HepG2 (cell line): Measurements from ENCODE around the gene GCC1. TPM values are rescaled to one million over a fixed set of nuclear protein-coding genes. Genes with fewer than 3 reads are reported as not detected.

Experiments
- AGO2 ChIP-seq: fragments of 200-400 bp; formaldehyde crosslinking; optimal IDR thresholded peaks from 2 replicates; pipeline ENCODE3; 2017; ENCODE audit warnings: mild to moderate bottlenecking, low read depth, low read length, moderate library complexity
- HMGA1 ChIP-seq: sonication (generic); formaldehyde crosslinking; conservative IDR thresholded peaks from 2 replicates; pipeline ENCODE4 v1.4.0; 2020; ENCODE audit warnings: missing genetic modification reagents
- KMT2A ChIP-seq: sonication (generic); formaldehyde crosslinking; IDR thresholded peaks from 2 replicates; pipeline ENCODE4 v1.4.0; 2020; ENCODE audit warnings: missing genetic modification reagents
- MED1 ChIP-seq: sonication (generic); formaldehyde crosslinking; IDR thresholded peaks from 2 replicates; pipeline ENCODE4 v1.4.0; 2020; ENCODE audit warnings: missing genetic modification reagents
- POGZ ChIP-seq: sonication (generic); formaldehyde crosslinking; IDR thresholded peaks from 2 replicates; pipeline ENCODE4 v1.4.0; 2020; ENCODE audit warnings: mild to moderate bottlenecking, missing genetic modification reagents
- PTBP1 ChIP-seq: fragments of 200-400 bp; formaldehyde crosslinking; IDR thresholded peaks from 2 replicates; pipeline ENCODE4 v1.6.1; 2018; ENCODE audit warnings: low read length, low read depth; ENCODE audit not compliant: poor library complexity, severe bottlenecking
- STAT5B ChIP-seq: sonication (generic); formaldehyde crosslinking; IDR thresholded peaks from 2 replicates; pipeline ENCODE4 v1.4.0; 2020; ENCODE audit warnings: missing genetic modification reagents
- XRCC5 ChIP-seq: fragments of 200-400 bp; formaldehyde crosslinking; optimal IDR thresholded peaks from 2 replicates; pipeline ENCODE3; 2017; ENCODE audit warnings: mild to moderate bottlenecking, low read length
- ZNF331 ChIP-seq: sonication (generic); formaldehyde crosslinking; IDR thresholded peaks from 2 replicates; pipeline ENCODE4 v1.4.0; 2020; ENCODE audit warnings: missing genetic modification reagents
- ZNF562 ChIP-seq: sonication (generic); formaldehyde crosslinking; IDR thresholded peaks from 2 replicates; pipeline ENCODE4 v1.8.0; 2022; ENCODE audit warnings: missing genetic modification reagents, borderline replicate concordance
- ZNF746 ChIP-seq: sonication (generic); formaldehyde crosslinking; IDR thresholded peaks from 2 replicates; pipeline ENCODE4 v1.8.0; 2022; ENCODE audit warnings: mild to moderate bottlenecking, missing genetic modification reagents
- polyA plus RNA-seq, 8 experiments: library from polyadenylated mRNA; depleted of rRNA in 3 of 8; stranded (reverse) in 7 of 8; unstranded in 1 of 8; fragments of >200 nt; fragmentation: Illumina TruSeq in 4 of 8; extraction: Trizol in 4 of 8; gene quantifications; 2 replicates each; pipeline versions ENCODE4 v1.2.1 to v1.2.3, GENCODE V29; 2011 to 2016; ENCODE audit warnings: low read depth in 4 of 8, missing spikeins in 1 of 8, mixed read lengths in 1 of 8; ENCODE audit not compliant: insufficient read depth in 1 of 8
- total RNA-seq, 5 experiments: library from RNA; depleted of rRNA; stranded (reverse); fragments of >200 nt; fragmentation: Illumina TruSeq; extraction: Trizol; gene quantifications; 2 replicates each; pipeline ENCODE4 v1.2.3, GENCODE V29; 2016; ENCODE audit warnings: low read depth in 1 of 5
- TF ChIP-seq, protein P1 (sequence below): IDR thresholded peaks from 2 replicates; pipeline ENCODE4 v1.6.1; 2016; ENCODE audit warnings: missing compliant biosample characterization, missing genetic modification reagents, borderline replicate concordance
- TF ChIP-seq, protein P2 (sequence below): sonication (generic); formaldehyde crosslinking; IDR thresholded peaks from 2 replicates; pipeline ENCODE4 v1.4.0; 2020; ENCODE audit warnings: missing genetic modification reagents
- TF ChIP-seq, protein P3 (sequence below): sonication (generic); formaldehyde crosslinking; IDR thresholded peaks from 2 replicates; pipeline ENCODE4; 2020; ENCODE audit warnings: missing genetic modification reagents, mild to moderate bottlenecking, borderline replicate concordance
- TF ChIP-seq, protein P4 (sequence below): sonication (generic); formaldehyde crosslinking; IDR thresholded peaks from 2 replicates; pipeline ENCODE4 v1.5.0; 2020; ENCODE audit warnings: mild to moderate bottlenecking, missing genetic modification reagents, borderline replicate concordance
- TF ChIP-seq, protein P5 (sequence below): IDR thresholded peaks from 2 replicates; pipeline ENCODE4 v1.6.1; 2016; ENCODE audit warnings: mild to moderate bottlenecking

Gene GCC1
- total and polyA plus RNA-seq, 2 of the 13 experiments (the other 11 are each of a cell fraction or from before 2014, with no cell fraction given), result 2.5 to 15.3 TPM

DNA sequence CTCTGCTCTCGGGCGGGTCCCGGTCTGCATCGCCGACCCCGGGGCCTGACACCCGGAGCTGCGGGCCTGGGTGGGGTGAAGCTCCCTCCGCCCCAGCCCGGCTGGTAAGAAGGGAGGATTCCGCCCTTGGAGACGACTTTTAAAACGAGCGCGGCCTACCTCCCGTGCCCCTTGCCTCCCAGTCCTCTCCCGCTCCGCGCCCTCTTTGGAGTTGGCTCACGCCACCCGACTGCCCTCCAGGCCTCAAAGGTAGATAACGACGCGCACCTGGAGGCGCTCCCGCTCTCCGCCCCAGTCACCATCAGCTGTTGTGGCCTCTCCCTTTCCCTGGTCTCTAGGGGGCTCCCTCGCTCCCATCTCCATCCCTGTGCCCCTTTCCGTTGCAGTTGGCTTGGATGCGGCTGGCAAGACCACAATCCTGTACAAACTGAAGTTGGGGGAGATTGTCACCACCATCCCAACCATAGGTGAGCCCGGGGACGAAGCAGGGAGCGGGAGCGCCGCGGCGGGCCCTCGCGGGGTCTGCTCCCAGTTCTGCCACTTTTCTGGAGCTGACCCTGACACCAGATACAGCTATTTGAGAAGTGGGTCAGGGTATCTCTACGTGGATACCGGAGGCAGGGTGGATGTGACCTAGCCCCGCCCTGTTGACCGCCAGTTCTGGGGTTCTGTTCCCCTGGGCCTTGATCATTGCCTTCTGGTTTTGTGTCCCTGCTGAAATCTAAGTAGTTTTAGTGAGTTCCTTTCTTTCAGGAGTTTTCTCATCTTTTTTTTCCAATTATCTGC lies 3.5 kb upstream of the GCC1 start (continued):
- TF ChIP-seq, protein P1, sequence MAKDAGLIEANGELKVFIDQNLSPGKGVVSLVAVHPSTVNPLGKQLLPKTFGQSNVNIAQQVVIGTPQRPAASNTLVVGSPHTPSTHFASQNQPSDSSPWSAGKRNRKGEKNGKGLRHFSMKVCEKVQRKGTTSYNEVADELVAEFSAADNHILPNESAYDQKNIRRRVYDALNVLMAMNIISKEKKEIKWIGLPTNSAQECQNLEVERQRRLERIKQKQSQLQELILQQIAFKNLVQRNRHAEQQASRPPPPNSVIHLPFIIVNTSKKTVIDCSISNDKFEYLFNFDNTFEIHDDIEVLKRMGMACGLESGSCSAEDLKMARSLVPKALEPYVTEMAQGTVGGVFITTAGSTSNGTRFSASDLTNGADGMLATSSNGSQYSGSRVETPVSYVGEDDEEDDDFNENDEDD (CRISPR knock-in tag), result peak; percentile 76; the same call in 1 of the 2 replicates
- TF ChIP-seq PTBP1, result peak; percentile 53
- TF ChIP-seq, protein P2, sequence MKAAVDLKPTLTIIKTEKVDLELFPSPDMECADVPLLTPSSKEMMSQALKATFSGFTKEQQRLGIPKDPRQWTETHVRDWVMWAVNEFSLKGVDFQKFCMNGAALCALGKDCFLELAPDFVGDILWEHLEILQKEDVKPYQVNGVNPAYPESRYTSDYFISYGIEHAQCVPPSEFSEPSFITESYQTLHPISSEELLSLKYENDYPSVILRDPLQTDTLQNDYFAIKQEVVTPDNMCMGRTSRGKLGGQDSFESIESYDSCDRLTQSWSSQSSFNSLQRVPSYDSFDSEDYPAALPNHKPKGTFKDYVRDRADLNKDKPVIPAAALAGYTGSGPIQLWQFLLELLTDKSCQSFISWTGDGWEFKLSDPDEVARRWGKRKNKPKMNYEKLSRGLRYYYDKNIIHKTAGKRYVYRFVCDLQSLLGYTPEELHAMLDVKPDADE (CRISPR knock-in tag), result no peak
- peak; percentile 88 for TF ChIP-seq XRCC5
- TF ChIP-seq ZNF331, result peak; percentile 53; the same call in 1 of the 2 replicates
- TF ChIP-seq POGZ, result no peak
- TF ChIP-seq ZNF562 (CRISPR knock-in tag), result no peak
- TF ChIP-seq HMGA1 (CRISPR knock-in tag), result no peak
- TF ChIP-seq KMT2A (CRISPR knock-in tag), result 0 out of 2 replicates have a peak, but pooled peaks have one; percentile 2
- peak; percentile 34 for TF ChIP-seq AGO2
- peak; percentile 42; the same call in 1 of the 2 replicates for TF ChIP-seq ZNF746 (CRISPR knock-in tag)
- TF ChIP-seq MED1, result no peak
- TF ChIP-seq, protein P3, sequence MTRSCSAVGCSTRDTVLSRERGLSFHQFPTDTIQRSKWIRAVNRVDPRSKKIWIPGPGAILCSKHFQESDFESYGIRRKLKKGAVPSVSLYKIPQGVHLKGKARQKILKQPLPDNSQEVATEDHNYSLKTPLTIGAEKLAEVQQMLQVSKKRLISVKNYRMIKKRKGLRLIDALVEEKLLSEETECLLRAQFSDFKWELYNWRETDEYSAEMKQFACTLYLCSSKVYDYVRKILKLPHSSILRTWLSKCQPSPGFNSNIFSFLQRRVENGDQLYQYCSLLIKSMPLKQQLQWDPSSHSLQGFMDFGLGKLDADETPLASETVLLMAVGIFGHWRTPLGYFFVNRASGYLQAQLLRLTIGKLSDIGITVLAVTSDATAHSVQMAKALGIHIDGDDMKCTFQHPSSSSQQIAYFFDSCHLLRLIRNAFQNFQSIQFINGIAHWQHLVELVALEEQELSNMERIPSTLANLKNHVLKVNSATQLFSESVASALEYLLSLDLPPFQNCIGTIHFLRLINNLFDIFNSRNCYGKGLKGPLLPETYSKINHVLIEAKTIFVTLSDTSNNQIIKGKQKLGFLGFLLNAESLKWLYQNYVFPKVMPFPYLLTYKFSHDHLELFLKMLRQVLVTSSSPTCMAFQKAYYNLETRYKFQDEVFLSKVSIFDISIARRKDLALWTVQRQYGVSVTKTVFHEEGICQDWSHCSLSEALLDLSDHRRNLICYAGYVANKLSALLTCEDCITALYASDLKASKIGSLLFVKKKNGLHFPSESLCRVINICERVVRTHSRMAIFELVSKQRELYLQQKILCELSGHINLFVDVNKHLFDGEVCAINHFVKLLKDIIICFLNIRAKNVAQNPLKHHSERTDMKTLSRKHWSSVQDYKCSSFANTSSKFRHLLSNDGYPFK (CRISPR knock-in tag), result no peak
- TF ChIP-seq, protein P4, sequence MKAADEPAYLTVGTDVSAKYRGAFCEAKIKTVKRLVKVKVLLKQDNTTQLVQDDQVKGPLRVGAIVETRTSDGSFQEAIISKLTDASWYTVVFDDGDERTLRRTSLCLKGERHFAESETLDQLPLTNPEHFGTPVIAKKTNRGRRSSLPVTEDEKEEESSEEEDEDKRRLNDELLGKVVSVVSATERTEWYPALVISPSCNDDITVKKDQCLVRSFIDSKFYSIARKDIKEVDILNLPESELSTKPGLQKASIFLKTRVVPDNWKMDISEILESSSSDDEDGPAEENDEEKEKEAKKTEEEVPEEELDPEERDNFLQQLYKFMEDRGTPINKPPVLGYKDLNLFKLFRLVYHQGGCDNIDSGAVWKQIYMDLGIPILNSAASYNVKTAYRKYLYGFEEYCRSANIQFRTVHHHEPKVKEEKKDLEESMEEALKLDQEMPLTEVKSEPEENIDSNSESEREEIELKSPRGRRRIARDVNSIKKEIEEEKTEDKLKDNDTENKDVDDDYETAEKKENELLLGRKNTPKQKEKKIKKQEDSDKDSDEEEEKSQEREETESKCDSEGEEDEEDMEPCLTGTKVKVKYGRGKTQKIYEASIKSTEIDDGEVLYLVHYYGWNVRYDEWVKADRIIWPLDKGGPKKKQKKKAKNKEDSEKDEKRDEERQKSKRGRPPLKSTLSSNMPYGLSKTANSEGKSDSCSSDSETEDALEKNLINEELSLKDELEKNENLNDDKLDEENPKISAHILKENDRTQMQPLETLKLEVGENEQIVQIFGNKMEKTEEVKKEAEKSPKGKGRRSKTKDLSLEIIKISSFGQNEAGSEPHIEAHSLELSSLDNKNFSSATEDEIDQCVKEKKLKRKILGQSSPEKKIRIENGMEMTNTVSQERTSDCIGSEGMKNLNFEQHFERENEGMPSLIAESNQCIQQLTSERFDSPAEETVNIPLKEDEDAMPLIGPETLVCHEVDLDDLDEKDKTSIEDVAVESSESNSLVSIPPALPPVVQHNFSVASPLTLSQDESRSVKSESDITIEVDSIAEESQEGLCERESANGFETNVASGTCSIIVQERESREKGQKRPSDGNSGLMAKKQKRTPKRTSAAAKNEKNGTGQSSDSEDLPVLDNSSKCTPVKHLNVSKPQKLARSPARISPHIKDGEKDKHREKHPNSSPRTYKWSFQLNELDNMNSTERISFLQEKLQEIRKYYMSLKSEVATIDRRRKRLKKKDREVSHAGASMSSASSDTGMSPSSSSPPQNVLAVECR (CRISPR knock-in tag), result peak; percentile 64; the same call in 1 of the 2 replicates
- no peak for TF ChIP-seq STAT5B (CRISPR knock-in tag)
- TF ChIP-seq, protein P5, sequence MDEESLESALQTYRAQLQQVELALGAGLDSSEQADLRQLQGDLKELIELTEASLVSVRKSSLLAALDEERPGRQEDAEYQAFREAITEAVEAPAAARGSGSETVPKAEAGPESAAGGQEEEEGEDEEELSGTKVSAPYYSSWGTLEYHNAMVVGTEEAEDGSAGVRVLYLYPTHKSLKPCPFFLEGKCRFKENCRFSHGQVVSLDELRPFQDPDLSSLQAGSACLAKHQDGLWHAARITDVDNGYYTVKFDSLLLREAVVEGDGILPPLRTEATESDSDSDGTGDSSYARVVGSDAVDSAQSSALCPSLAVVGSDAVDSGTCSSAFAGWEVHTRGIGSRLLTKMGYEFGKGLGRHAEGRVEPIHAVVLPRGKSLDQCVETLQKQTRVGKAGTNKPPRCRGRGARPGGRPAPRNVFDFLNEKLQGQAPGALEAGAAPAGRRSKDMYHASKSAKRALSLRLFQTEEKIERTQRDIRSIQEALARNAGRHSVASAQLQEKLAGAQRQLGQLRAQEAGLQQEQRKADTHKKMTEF (CRISPR knock-in tag), result no peak
